Tongue (tissue), 2 donors: ENCODE results near the gene VHLL. TPM values are rescaled to one million over a fixed set of nuclear protein-coding genes. Genes with fewer than 3 reads are reported as not detected.

Source experiments
- DNase-seq: peaks from one replicate; pipeline ENCODE4 v3.0.0-alpha.2; 2015
- total RNA-seq: library from RNA; depleted of rRNA; stranded (reverse); fragments of >200 nt; gene quantifications from one replicate; pipeline ENCODE4 v1.2.3, GENCODE V29; 2014

VHLL gene
- total RNA-seq, 1 donor from 2014 or later, result not detected

- DNase-seq, result peak; percentile 89
Measured at GRCh38 chr1:156291226-156292061, 7.7 kb downstream of the VHLL start.

- no peak for DNase-seq
Measured at GRCh38 chr1:156289857-156290256, 9.2 kb downstream of the VHLL start.

- no peak for DNase-seq
Measured at GRCh38 chr1:156286061-156286460, 13.0 kb downstream of the VHLL start.

DNA sequence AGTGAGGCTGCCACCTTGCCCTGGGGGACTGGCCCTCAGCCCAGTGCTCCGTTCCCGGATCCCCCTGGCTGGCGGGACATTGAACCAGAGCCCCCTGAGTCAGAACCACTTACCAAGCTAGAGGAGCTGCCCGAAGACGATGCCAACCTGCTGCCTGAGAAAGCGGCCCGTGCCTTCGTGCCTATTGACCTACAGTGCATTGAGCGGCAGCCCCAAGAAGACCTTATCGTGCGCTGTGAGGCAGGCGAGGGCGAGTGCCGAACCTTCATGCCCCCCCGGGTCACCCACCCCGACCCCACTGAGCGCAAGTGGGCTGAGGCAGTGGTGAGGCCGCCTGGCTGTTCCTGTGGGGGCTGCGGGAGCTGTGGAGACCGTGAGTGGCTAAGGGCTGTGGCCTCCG lies 13.7 kb downstream of the VHLL start:
- no peak for DNase-seq

- no peak for DNase-seq
Measured at GRCh38 chr1:156284757-156285156, 14.3 kb downstream of the VHLL start.

- DNase-seq, result peak; percentile 34
Measured at GRCh38 chr1:156284112-156284511, 15.0 kb downstream of the VHLL start, which contains the start of gene TMEM79. TSS of gene TMEM79 (plus strand) at chr1:156284325. CDS start at chr1:156285227, 902 bp downstream.

- no peak for DNase-seq
Measured at GRCh38 chr1:156283521-156283920, 15.6 kb downstream of the VHLL start.

DNA sequence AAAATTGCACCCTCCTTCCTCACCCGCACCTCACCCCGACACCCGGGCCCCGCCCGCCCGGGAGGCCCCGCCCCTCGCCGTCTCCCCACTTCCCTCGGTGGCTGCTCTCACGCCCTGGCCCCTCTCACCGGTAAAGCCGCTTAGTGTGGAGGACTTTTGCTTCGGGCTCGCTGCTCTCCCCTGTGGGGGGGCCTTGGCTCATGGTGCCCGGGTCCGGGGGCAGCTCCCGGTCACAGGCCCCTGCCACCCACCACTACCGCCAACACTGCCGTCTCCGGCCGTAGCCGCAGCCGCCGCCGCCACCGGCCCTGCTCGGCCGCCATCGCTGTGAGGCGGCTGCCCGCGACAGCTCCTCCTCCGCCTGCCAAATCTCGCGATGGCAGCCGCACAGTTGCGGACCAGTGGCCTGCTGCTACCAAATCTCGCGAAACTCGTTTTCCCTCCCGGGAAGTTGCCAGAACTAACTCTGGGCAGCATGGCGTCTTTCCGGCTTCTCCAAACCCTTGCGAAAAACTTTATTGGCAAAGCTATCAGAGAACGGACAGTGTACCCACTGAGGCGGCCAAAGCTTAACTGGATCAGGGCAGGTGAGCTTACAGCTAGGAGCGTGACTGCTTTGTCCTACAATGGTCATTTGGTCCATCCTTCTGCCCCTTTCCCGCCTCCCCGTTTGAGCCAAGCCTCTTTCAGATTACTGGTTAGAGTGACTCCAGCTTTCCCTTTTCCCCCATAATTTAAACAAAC lies 16.5 kb downstream of the VHLL start, which contains the start of gene SMG5:
TSS of gene SMG5 (minus strand) at position 347 of the 744 bp plus-strand sequence. CDS start at position 202, 145 bp downstream.
- peak; percentile 100 for DNase-seq

DNA sequence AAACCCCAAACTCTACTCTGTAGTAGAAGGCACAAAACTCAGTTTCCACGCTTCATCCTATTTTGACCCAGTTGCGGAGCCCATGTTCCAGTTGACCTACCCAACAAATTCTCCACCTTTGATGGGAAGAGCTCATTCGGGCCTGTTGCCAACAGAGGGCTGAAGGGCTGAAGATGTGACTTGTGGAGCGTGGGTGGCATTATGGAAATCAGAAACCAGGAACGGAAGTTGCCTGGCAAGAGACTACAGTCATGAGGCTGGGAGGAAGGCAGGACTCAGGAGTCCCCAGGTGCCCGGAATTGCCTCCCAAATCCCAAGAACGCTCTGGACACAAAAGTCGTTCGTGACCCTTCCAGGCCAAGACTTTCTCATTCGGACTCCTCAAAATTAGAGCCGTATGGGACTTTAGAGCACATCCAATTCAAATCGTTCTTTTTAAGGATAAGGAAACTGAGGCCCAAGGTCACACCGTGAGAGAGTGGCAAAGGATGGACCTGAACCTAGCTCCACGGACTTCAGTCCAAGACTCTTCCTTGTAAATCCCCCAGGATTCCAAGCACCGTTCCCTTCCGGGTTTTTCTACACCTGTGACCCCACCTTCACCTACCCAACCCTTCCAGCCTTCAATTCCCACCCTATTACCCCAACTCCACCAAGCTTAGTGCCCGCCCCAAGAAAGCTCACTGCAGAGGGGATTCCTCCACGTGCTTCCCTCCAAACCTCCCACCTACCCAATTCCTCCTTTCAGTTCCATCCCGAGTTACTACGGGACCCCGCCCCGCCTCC lies 17.2 kb downstream of the VHLL start:
- peak; percentile 22 for DNase-seq

- peak; percentile 56 for DNase-seq
Measured at GRCh38 chr1:156281281-156281680, 17.8 kb downstream of the VHLL start.

- no peak for DNase-seq
Measured at GRCh38 chr1:156279837-156280236, 19.3 kb downstream of the VHLL start.

GRCh38 chr1:156276966-156277381 lies 22.1 kb downstream of the VHLL start:
- DNase-seq, result no peak

GRCh38 chr1:156276532-156276931 lies 22.6 kb downstream of the VHLL start:
- no peak for DNase-seq

DNA sequence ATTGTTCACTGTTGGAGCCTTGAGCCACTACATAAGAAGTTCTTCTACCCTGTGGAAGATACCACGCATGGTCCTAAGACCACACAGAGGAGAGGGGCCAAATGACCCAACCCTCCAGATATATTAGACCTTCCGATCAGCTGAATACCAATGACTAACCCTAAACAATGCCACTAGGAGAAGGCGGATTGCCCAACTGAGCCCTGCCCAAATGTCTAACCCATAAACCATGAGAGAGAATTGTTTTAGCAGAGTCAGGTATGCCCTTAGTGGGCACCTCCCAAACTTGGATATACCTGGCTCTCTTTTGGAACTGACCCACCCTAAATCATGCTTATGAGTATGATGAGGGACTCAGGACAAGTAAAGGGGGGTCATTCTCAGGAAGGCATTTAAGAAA lies 28.8 kb downstream of the VHLL start:
- no peak for DNase-seq

DNA sequence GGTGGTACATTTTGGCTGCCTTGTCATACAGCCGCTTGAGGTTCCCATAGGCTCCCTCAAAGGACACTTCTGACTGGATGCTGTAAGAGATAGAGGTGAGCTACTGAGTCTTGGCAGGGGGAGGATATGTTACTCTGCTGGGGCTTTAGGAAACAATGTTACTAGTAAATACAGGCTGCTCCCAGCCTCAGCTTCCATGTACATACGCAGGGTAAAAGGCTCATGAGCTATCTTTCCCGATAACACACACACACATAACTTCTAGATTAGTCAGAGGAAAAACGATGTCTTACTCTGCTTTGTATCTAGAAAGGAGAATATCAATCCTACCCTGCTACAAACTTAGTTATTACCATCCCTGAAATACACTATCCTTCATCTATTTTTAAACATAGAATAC lies 30.8 kb downstream of the VHLL start:
- no peak for DNase-seq

GRCh38 chr1:156266051-156266450 lies 33.1 kb downstream of the VHLL start:
- DNase-seq, result no peak

- DNase-seq, result no peak
Measured at GRCh38 chr1:156263288-156263655, 35.8 kb downstream of the VHLL start.

GRCh38 chr1:156262461-156263287 lies 36.4 kb downstream of the VHLL start:
- DNase-seq, result no peak

DNA sequence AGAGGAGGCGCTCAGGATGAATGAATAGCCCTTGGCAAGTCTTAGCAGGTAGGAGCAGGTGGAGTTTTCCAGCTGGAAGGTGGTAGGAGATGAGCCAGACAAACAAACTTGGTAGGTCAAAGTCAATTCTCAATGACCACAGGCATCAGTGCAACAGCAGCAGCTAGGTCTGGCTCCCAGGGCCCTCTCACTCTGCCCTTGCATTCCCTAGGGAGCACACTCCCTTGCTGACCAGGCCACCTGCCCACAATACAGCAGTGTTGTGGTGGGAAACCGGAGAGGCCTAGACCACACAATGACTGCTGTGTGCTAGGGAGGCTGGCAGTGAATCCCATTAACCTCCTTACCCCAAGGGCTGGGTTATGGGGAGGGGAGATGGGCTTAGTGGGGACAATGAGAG lies 38.2 kb downstream of the VHLL start:
- DNase-seq, result no peak

GRCh38 chr1:156259805-156260204 lies 39.3 kb downstream of the VHLL start:
- peak; percentile 65 for DNase-seq

DNA sequence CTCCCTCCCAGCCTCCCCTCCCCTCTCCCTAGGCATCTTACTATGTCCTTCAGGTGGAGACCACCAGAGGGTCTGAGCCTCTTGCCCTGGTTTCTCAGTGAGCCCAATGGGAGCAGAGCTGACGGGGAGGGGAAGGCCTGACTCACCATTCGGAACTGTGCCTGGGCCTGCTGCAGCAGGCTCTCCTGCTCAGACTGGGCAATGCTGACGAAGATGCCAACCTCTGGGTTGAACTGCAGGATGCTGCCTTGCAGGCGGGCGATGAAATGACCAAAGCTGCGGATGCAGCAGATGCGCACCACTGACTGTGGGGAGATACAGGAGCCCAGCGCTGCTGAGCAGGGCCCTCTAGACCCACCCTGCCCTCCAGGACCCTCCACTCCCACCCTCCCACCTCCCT lies 40.2 kb downstream of the VHLL start:
- DNase-seq, result no peak

- no peak for DNase-seq
Measured at GRCh38 chr1:156257711-156258110, 41.4 kb downstream of the VHLL start.
